ENCODE measurements around the gene GRK3.

DNA sequence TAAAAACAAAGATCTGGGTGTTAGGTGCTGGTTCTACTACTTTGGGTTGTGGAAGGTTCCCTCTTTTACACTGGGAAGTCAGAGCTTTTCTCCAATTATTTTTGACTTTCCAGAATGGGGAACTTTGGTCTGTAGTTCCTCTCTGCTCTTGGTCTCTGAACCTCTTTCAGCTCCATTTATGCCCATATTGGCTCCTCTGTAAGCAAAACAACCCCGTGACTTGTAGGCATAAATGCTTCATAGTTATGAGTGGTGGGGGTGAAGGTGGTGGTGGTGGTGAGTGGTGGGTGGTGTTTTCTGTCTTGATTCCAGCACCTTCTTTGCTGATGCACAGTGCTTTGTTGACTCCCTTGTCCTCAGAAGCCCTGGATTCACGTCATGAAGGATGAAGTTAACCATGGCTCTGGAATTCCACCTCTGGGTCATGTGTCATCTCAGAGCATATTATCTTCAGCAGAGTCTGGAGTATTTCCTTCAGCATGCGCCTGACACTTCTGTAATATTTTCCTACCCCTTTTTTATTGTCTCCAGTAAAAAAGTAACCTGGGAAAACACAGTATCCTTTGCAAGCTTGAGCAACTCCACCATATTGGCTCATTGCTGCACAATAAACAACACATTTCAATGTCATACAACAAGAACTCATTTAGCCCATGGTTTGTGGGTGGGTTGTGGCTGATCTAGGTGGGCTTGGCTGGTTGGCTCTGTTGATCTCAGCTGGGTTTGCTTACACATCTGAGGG is 24.1 kb upstream of the GRK3 start:
- TF ChIP-seq, protein P1, sequence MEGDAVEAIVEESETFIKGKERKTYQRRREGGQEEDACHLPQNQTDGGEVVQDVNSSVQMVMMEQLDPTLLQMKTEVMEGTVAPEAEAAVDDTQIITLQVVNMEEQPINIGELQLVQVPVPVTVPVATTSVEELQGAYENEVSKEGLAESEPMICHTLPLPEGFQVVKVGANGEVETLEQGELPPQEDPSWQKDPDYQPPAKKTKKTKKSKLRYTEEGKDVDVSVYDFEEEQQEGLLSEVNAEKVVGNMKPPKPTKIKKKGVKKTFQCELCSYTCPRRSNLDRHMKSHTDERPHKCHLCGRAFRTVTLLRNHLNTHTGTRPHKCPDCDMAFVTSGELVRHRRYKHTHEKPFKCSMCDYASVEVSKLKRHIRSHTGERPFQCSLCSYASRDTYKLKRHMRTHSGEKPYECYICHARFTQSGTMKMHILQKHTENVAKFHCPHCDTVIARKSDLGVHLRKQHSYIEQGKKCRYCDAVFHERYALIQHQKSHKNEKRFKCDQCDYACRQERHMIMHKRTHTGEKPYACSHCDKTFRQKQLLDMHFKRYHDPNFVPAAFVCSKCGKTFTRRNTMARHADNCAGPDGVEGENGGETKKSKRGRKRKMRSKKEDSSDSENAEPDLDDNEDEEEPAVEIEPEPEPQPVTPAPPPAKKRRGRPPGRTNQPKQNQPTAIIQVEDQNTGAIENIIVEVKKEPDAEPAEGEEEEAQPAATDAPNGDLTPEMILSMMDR (IDR thresholded peaks at IDR 0.05): no peak
- no peak for TF ChIP-seq POLR2A (IDR thresholded peaks at IDR 0.05)

Measured in Peyer's patch (tissue), 4 donors.